AG04449 (cell line): ENCODE measurements around the gene SAPCD1.

Source experiments
- CTCF ChIA-PET: fragments of 350-600 bp; formaldehyde crosslinking; extraction: SDS; loops from one replicate; lab custom pipeline; 2021; ENCODE audit warnings: antibody characterized with exemption; lab: Yijun Ruan, JAX
- POLR2A ChIA-PET: fragments of 400-600, 350-600 bp; formaldehyde crosslinking; extraction: SDS; loops from one replicate; lab custom pipeline; 2020; ENCODE audit warnings: antibody characterized with exemption, inconsistent platforms; lab: Yijun Ruan, JAX
- DNase-seq: peaks from one replicate; pipeline ENCODE4 v3.0.0-alpha.2; 2010; ENCODE audit warnings: low read depth, low spot score
- H3K4me3 ChIP-seq: 2 replicates; pipeline ENCODE4 v1.5.1; 2011; ENCODE audit warnings: low read depth, mild to moderate bottlenecking, control low read depth, low read length
- TF ChIP-seq, protein P1 (sequence below): IDR thresholded peaks from one replicate; pipeline ENCODE4 v1.5.1; 2011; ENCODE audit warnings: mild to moderate bottlenecking, moderate library complexity, low read length, control low read depth, inconsistent platforms; ENCODE audit not compliant: insufficient read depth; ENCODE audit errors: missing control alignments

Gene SAPCD1

GRCh38 chr6:31762356-31762755, at the start of gene SAPCD1:
Gene SAPCD1, plus strand, starts transcription at chr6:31762656. Its CDS starts 399 bp downstream, at chr6:31763055.
- DNase-seq, result no peak
- ChIA-PET CTCF (interaction anchor here (1.4 to 1.8 kb wide), 2 partner anchors 8 to 29 kb away, joined by 5 to 12 read pairs; no protein-coding TSS in a partner anchor), POLR2A (no interaction called here)
- TF ChIP-seq, protein P1, sequence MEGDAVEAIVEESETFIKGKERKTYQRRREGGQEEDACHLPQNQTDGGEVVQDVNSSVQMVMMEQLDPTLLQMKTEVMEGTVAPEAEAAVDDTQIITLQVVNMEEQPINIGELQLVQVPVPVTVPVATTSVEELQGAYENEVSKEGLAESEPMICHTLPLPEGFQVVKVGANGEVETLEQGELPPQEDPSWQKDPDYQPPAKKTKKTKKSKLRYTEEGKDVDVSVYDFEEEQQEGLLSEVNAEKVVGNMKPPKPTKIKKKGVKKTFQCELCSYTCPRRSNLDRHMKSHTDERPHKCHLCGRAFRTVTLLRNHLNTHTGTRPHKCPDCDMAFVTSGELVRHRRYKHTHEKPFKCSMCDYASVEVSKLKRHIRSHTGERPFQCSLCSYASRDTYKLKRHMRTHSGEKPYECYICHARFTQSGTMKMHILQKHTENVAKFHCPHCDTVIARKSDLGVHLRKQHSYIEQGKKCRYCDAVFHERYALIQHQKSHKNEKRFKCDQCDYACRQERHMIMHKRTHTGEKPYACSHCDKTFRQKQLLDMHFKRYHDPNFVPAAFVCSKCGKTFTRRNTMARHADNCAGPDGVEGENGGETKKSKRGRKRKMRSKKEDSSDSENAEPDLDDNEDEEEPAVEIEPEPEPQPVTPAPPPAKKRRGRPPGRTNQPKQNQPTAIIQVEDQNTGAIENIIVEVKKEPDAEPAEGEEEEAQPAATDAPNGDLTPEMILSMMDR, result no peak
- no peak within 1 kb of the TSS for H3K4me3 ChIP-seq

DNA sequence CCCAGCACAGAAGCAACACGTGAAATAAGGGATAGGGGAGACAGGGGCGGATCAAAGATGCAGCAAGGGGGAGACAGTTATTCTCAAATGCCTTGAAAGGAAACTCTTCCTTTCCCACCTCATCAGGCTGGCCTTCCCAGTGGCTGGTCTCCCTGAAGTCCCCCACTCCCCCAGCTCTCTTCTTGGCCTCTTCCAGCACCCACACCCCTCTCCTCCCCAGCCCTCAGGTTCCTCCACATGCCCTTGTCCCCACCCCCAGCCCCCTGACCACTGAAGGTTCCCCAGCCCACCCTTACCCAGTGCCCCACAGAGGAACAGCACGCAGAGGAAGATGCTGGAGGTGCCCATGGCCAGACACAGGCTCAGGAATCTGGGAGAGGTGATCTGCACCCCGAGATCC, 49.0 kb upstream of the SAPCD1 start:
- no peak for DNase-seq
- ChIA-PET CTCF (interaction anchor here (1.8 to 3.0 kb wide), 2 partner anchors 16 to 117 kb away, joined by 4 to 12 read pairs; partner anchors contain the start of gene DDAH2), POLR2A (interaction anchor here (0.8 kb wide), 1 partner anchor 114 kb away, joined by 4 read pairs; the partner anchor contains the start of gene HSPA1B)
- H3K4me3 ChIP-seq, result no peak overlapping the region
- TF ChIP-seq, protein P1, result no peak

GRCh38 chr6:31713991-31714684, 48.3 kb upstream of the SAPCD1 start:
- no peak for DNase-seq
- POLR2A ChIA-PET, result interaction anchor here (0.6 to 0.8 kb wide), 2 partner anchors 19 to 113 kb away, joined by 4 read pairs; partner anchors contain the start of gene HSPA1B
- CTCF ChIA-PET, result interaction anchor here (0.6 to 3.0 kb wide), 3 partner anchors 14 to 116 kb away, joined by 3 to 12 read pairs (median 4); partner anchors contain the start of gene DDAH2
- TF ChIP-seq, protein P1, result no peak
- no peak overlapping the region for H3K4me3 ChIP-seq

- CTCF ChIA-PET, result interaction anchor here (3.0 kb wide), 1 partner anchor 14 kb away, joined by 12 read pairs; the partner anchor contains the start of gene DDAH2
- POLR2A ChIA-PET, result interaction anchor here (0.6 kb wide), 1 partner anchor 92 kb away, joined by 6 read pairs; no protein-coding TSS in a partner anchor
- TF ChIP-seq, protein P1, result no peak
- no peak for DNase-seq
- no peak within 1 kb of the TSS for H3K4me3 ChIP-seq
Measured at GRCh38 chr6:31715022-31715958, 47.2 kb upstream of the SAPCD1 start, which contains the start of gene LY6G6D. Gene LY6G6D, plus strand, starts transcription at chr6:31715348. Its CDS starts 8 bp downstream, at chr6:31715356.

- no peak for DNase-seq
- CTCF ChIA-PET, result no interaction called here
- TF ChIP-seq, protein P1, result no peak
- POLR2A ChIA-PET, result no interaction called here
- H3K4me3 ChIP-seq, result no peak overlapping the region
Measured at GRCh38 chr6:31717499-31718222, 44.8 kb upstream of the SAPCD1 start.
